BJ (cell line): ENCODE measurements around the gene FGF21. TPM values are rescaled to one million over a fixed set of nuclear protein-coding genes. Genes with fewer than 3 reads are reported as not detected.
A peak's percentile ranks its signal among the peaks of the same experiment; 100 is the strongest.

Experiments used
- CTCF ChIA-PET: fragments of 350-600 bp; formaldehyde crosslinking; extraction: SDS; loops from one replicate; lab custom pipeline; 2021; ENCODE audit warnings: antibody characterized with exemption, inconsistent platforms; lab: Yijun Ruan, JAX
- POLR2A ChIA-PET: fragments of 300-600 bp; sonication (Branson Sonifier 250); formaldehyde crosslinking; extraction: SDS; loops from one replicate; lab custom pipeline; 2021; ENCODE audit warnings: antibody characterized with exemption; lab: Charles Lee
- DNase-seq: peaks from one replicate; pipeline ENCODE4 v3.0.0-alpha.2; 2011; ENCODE audit warnings: low read depth
- H3K27me3 ChIP-seq: 2 replicates; pipeline ENCODE4 v1.6.0; 2011; ENCODE audit warnings: low read length; ENCODE audit not compliant: control insufficient read depth, insufficient read depth
- H3K36me3 ChIP-seq: 2 replicates; pipeline ENCODE4 v1.5.1; 2011; ENCODE audit warnings: low read length; ENCODE audit not compliant: control insufficient read depth, insufficient read depth
- H3K4me3 ChIP-seq: 2 replicates; pipeline ENCODE4 v1.5.1; 2011; ENCODE audit warnings: low read depth, mild to moderate bottlenecking, control low read depth, low read length
- polyA plus RNA-seq: library from polyadenylated mRNA; depleted of rRNA; stranded (reverse); fragments of >200 nt; gene quantifications from 2 replicates; pipeline ENCODE4 v1.2.3, GENCODE V29; 2011
- TF ChIP-seq, protein P1 (sequence below): IDR thresholded peaks from 2 replicates; pipeline ENCODE4 v1.5.1; 2011; ENCODE audit warnings: low read depth, mild to moderate bottlenecking, control low read depth, inconsistent platforms, low read length, moderate library complexity; ENCODE audit not compliant: insufficient read depth

The FGF21 gene
- polyA plus RNA-seq, 1 experiment = not detected

DNA sequence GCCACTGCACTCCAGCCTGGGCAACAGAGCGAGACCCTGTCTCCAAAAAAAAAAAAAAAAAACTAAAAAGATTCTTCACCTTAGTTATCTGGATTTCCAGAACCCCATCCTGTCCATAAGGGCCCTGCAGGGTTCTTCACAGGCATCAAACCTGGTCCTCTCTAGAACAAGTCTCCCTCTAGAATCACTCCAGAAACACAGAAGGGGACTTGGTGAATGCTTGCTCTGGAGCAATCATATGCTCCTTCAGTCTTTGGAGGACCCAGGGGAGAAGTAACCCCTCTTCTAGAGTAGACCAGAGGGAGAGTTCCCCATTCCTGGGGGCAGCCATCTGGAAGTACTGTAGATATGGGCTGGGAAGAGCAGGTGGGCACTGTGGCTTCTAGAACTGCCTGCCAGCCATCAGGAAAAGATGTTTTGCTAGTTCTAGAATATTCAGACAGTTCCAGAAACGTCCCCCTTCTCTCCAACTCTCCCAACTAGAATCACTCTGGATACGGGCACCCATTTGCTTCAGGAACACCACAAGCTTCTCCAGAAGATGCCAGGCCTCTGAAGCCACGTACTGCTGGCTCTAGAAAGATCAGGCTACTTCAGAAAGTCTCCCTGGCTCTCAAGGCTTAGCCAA is 5.6 kb upstream of the FGF21 start:
- ChIA-PET CTCF (no interaction called here), POLR2A (no interaction called here)
- TF ChIP-seq, protein P1, sequence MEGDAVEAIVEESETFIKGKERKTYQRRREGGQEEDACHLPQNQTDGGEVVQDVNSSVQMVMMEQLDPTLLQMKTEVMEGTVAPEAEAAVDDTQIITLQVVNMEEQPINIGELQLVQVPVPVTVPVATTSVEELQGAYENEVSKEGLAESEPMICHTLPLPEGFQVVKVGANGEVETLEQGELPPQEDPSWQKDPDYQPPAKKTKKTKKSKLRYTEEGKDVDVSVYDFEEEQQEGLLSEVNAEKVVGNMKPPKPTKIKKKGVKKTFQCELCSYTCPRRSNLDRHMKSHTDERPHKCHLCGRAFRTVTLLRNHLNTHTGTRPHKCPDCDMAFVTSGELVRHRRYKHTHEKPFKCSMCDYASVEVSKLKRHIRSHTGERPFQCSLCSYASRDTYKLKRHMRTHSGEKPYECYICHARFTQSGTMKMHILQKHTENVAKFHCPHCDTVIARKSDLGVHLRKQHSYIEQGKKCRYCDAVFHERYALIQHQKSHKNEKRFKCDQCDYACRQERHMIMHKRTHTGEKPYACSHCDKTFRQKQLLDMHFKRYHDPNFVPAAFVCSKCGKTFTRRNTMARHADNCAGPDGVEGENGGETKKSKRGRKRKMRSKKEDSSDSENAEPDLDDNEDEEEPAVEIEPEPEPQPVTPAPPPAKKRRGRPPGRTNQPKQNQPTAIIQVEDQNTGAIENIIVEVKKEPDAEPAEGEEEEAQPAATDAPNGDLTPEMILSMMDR = no peak
- no peaks in the 10 kb centered on the region for H3K36me3 ChIP-seq
- no peak for DNase-seq
- H3K4me3 ChIP-seq = no peak overlapping the region
- peaks cover 7% of the 10 kb centered on the region; the same call in 1 of the 2 replicates for H3K27me3 ChIP-seq

DNA sequence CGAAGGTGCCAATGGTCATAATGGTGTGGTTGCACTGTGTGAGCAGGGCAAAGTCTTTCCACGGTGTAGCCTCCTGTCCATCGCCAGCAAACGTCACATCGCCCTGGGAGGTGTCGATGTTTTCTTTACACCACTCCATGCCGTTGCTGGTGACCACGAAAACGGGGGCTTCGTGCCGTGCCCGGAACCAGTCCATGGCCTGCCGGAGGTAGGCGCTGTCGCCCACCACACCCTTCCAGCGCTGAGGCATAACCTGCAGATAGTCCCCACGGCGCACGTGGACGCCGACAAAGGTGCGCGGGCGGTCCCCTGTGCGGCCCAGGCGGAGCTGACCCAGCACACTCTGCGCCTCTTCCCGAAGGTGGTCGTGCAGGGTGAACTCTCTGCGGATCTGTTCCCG is 5.0 kb upstream of the FGF21 start:
- TF ChIP-seq, protein P1 = no peak
- CTCF ChIA-PET = interaction anchor here (0.6 kb wide), 1 partner anchor 29 kb away, joined by 3 read pairs; no protein-coding TSS in a partner anchor
- H3K27me3 ChIP-seq = peaks cover 9% of the 10 kb centered on the region; the same call in 1 of the 2 replicates
- no peak for DNase-seq
- H3K36me3 ChIP-seq = no peaks in the 10 kb centered on the region
- H3K4me3 ChIP-seq = no peak overlapping the region
- POLR2A ChIA-PET = no interaction called here

DNA sequence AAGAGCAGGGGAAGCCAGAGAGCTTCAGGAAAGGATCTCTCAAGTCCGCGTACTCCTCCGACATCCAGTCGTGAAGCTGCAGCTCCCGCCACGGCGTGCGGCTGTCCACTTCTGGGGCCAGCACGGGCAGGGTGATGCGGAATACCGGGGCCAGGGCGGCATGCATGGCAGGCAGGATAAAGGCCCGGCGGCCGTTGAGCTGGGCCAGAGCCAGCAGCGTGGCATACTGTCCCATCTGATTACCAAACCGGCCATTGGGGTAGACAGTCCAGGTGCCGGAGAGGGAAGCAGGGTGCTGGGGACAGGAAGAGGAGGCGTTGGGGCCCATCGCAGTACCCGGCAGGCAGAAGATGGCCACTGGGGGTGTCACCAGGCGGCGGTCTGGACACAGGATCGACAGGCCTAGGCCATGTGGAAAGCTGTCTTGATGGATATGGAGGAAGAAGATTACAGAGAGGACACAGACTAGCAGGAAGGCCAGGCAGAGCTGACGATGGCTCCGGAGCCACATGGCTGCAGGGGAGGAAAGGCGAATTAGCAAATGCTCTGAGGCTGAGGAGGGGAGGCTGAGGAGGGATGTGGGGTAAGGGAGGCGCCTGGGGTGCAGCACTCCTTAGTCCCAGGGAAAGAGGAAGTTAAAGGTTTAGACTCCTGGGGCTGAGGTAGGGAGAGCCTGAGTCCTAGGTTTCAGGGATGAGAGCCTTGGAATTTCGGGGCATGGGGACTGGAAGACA is 4.4 kb upstream of the FGF21 start:
- POLR2A ChIA-PET = no interaction called here
- Histone ChIP-seq H3K36me3 (no peaks in the 10 kb centered on the region), H3K27me3 (peaks cover 9% of the 10 kb centered on the region; the same call in 1 of the 2 replicates), H3K4me3 (no peak overlapping the region)
- CTCF ChIA-PET = interaction anchor here (0.6 kb wide), 1 partner anchor 28 kb away, joined by 3 read pairs; no protein-coding TSS in a partner anchor
- TF ChIP-seq, protein P1 = no peak
- no peak for DNase-seq

DNA sequence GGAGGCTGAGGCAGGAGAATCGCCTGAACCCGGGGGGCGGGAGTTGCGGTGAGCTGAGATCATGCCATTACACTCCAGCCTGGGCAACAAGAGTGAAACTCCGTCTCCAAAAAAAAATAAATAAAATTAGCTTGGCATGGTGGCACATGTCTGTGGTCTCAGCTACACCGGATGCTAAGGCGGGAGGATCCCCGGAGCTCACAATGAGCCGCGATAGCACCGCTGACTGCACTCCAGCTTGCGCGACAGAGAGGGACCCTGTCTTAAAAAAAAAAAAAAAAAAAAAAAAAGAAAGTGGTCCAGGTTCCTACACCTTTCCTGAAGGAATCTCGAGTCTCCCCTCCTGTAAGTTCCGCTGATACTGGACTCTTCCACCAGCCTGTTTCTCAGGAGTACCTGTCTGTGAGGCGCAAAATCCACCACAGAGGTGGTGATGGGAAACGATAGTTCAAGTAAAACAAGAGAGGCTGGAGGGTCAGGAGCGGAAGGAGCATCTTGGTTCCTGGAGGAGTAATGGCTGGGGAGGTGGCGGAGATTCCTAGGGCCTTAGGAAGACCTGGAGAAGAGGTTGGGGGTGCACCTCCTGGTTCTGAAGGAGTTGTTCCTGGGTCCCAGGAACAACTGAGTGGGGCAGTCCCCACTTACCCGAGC is 3.4 kb upstream of the FGF21 start:
- CTCF ChIA-PET = no interaction called here
- peaks cover 9% of the 10 kb centered on the region; the same call in 1 of the 2 replicates for H3K27me3 ChIP-seq

More for the DNA sequence above, 3.4 kb upstream of the FGF21 start:
- POLR2A ChIA-PET = no interaction called here
- no peak for DNase-seq
- Histone ChIP-seq H3K36me3 (no peaks in the 10 kb centered on the region), H3K4me3 (peak overlapping the region; percentile 24)
- TF ChIP-seq, protein P1 = no peak
